IMR-90 (cell line): Measurements from ENCODE around the gene TCF4. TPM values are rescaled to one million over a fixed set of nuclear protein-coding genes. Genes with fewer than 3 reads are reported as not detected.

Experiments
- ATAC-seq: fragments of 200-7000 bp; cut with Tn5 transposase; 2 replicates; pipeline ENCODE4 v1.9.1; 2020; ENCODE audit warnings: low read depth, mild to moderate bottlenecking, moderate library complexity
- BruUV-seq: library from RNA; stranded (reverse); fragments of 400-500 nt; replicated peaks from 2 replicates; lab custom pipeline; 2021; lab: Mats Ljungman, UMichigan
- CTCF ChIA-PET: fragments of 300-600 bp; formaldehyde crosslinking; extraction: SDS; loops from one replicate; lab custom pipeline; 2021; ENCODE audit warnings: antibody characterized with exemption; lab: Yijun Ruan, JAX
- POLR2A ChIA-PET: fragments of 300-600 bp; sonication (Branson Sonifier 250); formaldehyde crosslinking; loops from one replicate; lab custom pipeline; 2022; ENCODE audit warnings: antibody characterized with exemption; ENCODE audit not compliant: unreplicated experiment; lab: Charles Lee
- DNase-seq: peaks from one replicate; pipeline ENCODE4 v3.0.0; 2013
- H2AFZ ChIP-seq: replicated peaks from 2 replicates; pipeline ENCODE3; 2013; ENCODE audit warnings: low read length, mild to moderate bottlenecking; ENCODE audit not compliant: poor library complexity
- H2AK5ac ChIP-seq: 2 replicates; pipeline ENCODE4 v1.6.1; 2013; ENCODE audit warnings: low read depth, low read length, inconsistent platforms
- H2AK9ac ChIP-seq: replicated peaks from 2 replicates; pipeline ENCODE3; 2013; ENCODE audit warnings: mild to moderate bottlenecking, low read depth, low read length, moderate library complexity; ENCODE audit not compliant: poor library complexity
- H2BK120ac ChIP-seq: 2 replicates; pipeline ENCODE4 v1.6.1; 2013; ENCODE audit warnings: low read depth, low read length, inconsistent platforms
- H2BK15ac ChIP-seq: 3 replicates; pipeline ENCODE4 v1.6.1; 2013; ENCODE audit warnings: low read depth, low read length, inconsistent platforms
- H2BK20ac ChIP-seq: 2 replicates; pipeline ENCODE4 v1.6.1; 2013; ENCODE audit warnings: low read depth, mild to moderate bottlenecking, inconsistent platforms, low read length, moderate library complexity
- H2BK5ac ChIP-seq: 2 replicates; pipeline ENCODE4 v1.6.1; 2013; ENCODE audit warnings: mild to moderate bottlenecking, low read depth, low read length, inconsistent platforms; ENCODE audit not compliant: poor library complexity, severe bottlenecking
- H3K14ac ChIP-seq: replicated peaks from 2 replicates; pipeline ENCODE4 v1.6.1; 2013; ENCODE audit warnings: low read depth, low read length, inconsistent platforms
- H3K18ac ChIP-seq: 2 replicates; pipeline ENCODE4 v1.6.1; 2013; ENCODE audit warnings: low read depth, low read length, control low read depth
- H3K23ac ChIP-seq: 2 replicates; pipeline ENCODE4 v1.6.1; 2013; ENCODE audit warnings: low read depth, low read length, inconsistent platforms
- H3K27ac ChIP-seq: 2 replicates; pipeline ENCODE4 v1.5.1; 2013; ENCODE audit warnings: mild to moderate bottlenecking, control low read depth, low read length; ENCODE audit not compliant: insufficient read depth
- H3K27me3 ChIP-seq: 2 replicates; pipeline ENCODE4 v1.6.1; 2013; ENCODE audit warnings: low read length; ENCODE audit not compliant: control insufficient read depth, insufficient read depth
- H3K36me3 ChIP-seq: 2 replicates; pipeline ENCODE4 v1.6.1; 2013; ENCODE audit warnings: low read length, mixed read lengths; ENCODE audit not compliant: control insufficient read depth, insufficient read depth
- H3K4ac ChIP-seq: 2 replicates; pipeline ENCODE4 v1.6.1; 2013; ENCODE audit warnings: low read depth, low read length, inconsistent platforms
- H3K4me1 ChIP-seq: 2 replicates; pipeline ENCODE4 v1.6.1; 2013; ENCODE audit warnings: low read length, mixed read lengths; ENCODE audit not compliant: control insufficient read depth, insufficient read depth
- H3K4me2 ChIP-seq: 2 replicates; pipeline ENCODE4 v1.6.1; 2013; ENCODE audit warnings: low read depth, mild to moderate bottlenecking, control low read depth, low read length, moderate library complexity
- H3K4me3 ChIP-seq: 2 replicates; pipeline ENCODE4 v1.5.1; 2013; ENCODE audit warnings: low read depth, mild to moderate bottlenecking, control low read depth, low read length, moderate library complexity; ENCODE audit not compliant: insufficient read depth
- H3K56ac ChIP-seq: 2 replicates; pipeline ENCODE4 v1.6.1; 2013; ENCODE audit warnings: low read length, inconsistent platforms; ENCODE audit not compliant: insufficient read depth; ENCODE audit errors: extremely low read depth
- H3K79me1 ChIP-seq, 2 experiments: 2 replicates each; pipeline ENCODE4 v1.6.1; 2013; ENCODE audit warnings: low read length in 2 of 2, inconsistent platforms in 1 of 2, low read depth in 1 of 2
- H3K9ac ChIP-seq: 2 replicates; pipeline ENCODE4 v1.6.1; 2013; ENCODE audit warnings: low read depth, low read length, control low read depth
- H3K9me1 ChIP-seq: 2 replicates; pipeline ENCODE4 v1.6.1; 2013; ENCODE audit warnings: low read length, inconsistent platforms; ENCODE audit not compliant: insufficient read depth
- H3K9me3 ChIP-seq: 2 replicates; pipeline ENCODE4 v1.6.1; 2013; ENCODE audit warnings: low read length; ENCODE audit not compliant: control insufficient read depth, insufficient read depth
- H4K20me1 ChIP-seq: 2 replicates; pipeline ENCODE4 v1.6.1; 2013; ENCODE audit warnings: low read length, inconsistent platforms; ENCODE audit not compliant: insufficient read depth
- H4K5ac ChIP-seq: 2 replicates; pipeline ENCODE4 v1.6.1; 2013; ENCODE audit warnings: mild to moderate bottlenecking, low read depth, low read length, control low read depth
- H4K8ac ChIP-seq, 2 experiments: 2 replicates each; pipeline ENCODE4 v1.6.1; 2013; ENCODE audit warnings: low read depth in 2 of 2, low read length in 2 of 2, control low read depth in 1 of 2, inconsistent platforms in 1 of 2
- H4K91ac ChIP-seq: 2 replicates; pipeline ENCODE4 v1.6.1; 2013; ENCODE audit warnings: low read depth, low read length, inconsistent platforms; ENCODE audit not compliant: insufficient read depth
- BHLHE40 ChIP-seq: fragments of 150-350 bp; IDR thresholded peaks from 2 replicates; pipeline ENCODE4 v1.6.1; 2016; ENCODE audit warnings: mild to moderate bottlenecking, low read depth, low read length
- CEBPB ChIP-seq: IDR thresholded peaks from 2 replicates; pipeline ENCODE4 v1.6.1; 2012; ENCODE audit warnings: low read depth, low read length, improper control_type of control experiment
- CTCF ChIP-seq: conservative IDR thresholded peaks from 2 replicates; pipeline ENCODE4 v1.5.1; 2012; ENCODE audit warnings: mild to moderate bottlenecking, low read depth, low read length, improper control_type of control experiment
- MAZ ChIP-seq: IDR thresholded peaks from 2 replicates; pipeline ENCODE4 v1.6.1; 2012; ENCODE audit warnings: low read depth, mild to moderate bottlenecking, low read length, improper control_type of control experiment, moderate library complexity, borderline replicate concordance
- NFE2L2 ChIP-seq: fragments of 150-350 bp; IDR thresholded peaks from 2 replicates; pipeline ENCODE4 v1.6.1; 2016; ENCODE audit warnings: low read depth, mild to moderate bottlenecking, low read length
- RAD21 ChIP-seq: IDR thresholded peaks from 2 replicates; pipeline ENCODE4 v1.6.1; 2012; ENCODE audit warnings: low read length, improper control_type of control experiment
- RCOR1 ChIP-seq: IDR thresholded peaks from 2 replicates; pipeline ENCODE4 v1.6.1; 2012; ENCODE audit warnings: mild to moderate bottlenecking, low read length, improper control_type of control experiment; ENCODE audit not compliant: insufficient replicate concordance
- RFX5 ChIP-seq: IDR thresholded peaks from 2 replicates; pipeline ENCODE4 v1.8.0; 2012; ENCODE audit warnings: low read depth, mild to moderate bottlenecking, low read length, moderate library complexity
- SMC3 ChIP-seq: fragments of 150-350 bp; IDR thresholded peaks from 2 replicates; pipeline ENCODE4 v1.6.1; 2016; ENCODE audit warnings: low read depth, mild to moderate bottlenecking, antibody characterized with exemption, low read length, moderate library complexity
- WGBS, 2 experiments: methylation state at CpG; one replicate each; pipeline versions ENCODE4 v1.1.5 to v1.1.7; 2013; ENCODE audit warnings: missing lambda C conversion rate in 2 of 2; ENCODE audit not compliant: insufficient read length in 1 of 2; ENCODE audit errors: extremely low coverage in 2 of 2; 5-methylcytosine and 5-hydroxymethylcytosine counted together
- dilution Hi-C: fragments of 300-500 bp; cut with HindIII; formaldehyde crosslinking; loops from one replicate; pipeline ENCODE4 v1.14.3; 2018; ENCODE audit warnings: low sequenced_read_pairs; ENCODE audit not compliant: unreplicated experiment
- in situ Hi-C: fragments of 300-500 bp; cut with MboI; formaldehyde crosslinking; loops from 3 replicates; pipeline ENCODE4 v1.14.3; 2019; ENCODE audit warnings: low sequenced_read_pairs, inconsistent platforms, mixed read lengths
- intact Hi-C: fragments of 100-400 bp; cut with micrococcal nuclease; formaldehyde crosslinking; loops from 2 replicates; pipeline ENCODE4 v1.10.0; 2022
- polyA plus RNA-seq, 3 experiments: library from polyadenylated mRNA; depleted of rRNA; stranded (reverse); fragments of >200 nt; gene quantifications; 2 replicates each; pipeline ENCODE4 v1.2.3, GENCODE V29; 2012; ENCODE audit warnings: low replicate concordance in 1 of 3
- total RNA-seq: library from RNA; depleted of rRNA; stranded (reverse); fragments of >200 nt; gene quantifications from 2 replicates; pipeline ENCODE4 v1.2.3, GENCODE V29; 2012
- TF ChIP-seq, protein P1 (sequence below): fragments of 150-350 bp; IDR thresholded peaks from 2 replicates; pipeline ENCODE4 v1.6.1; 2016; ENCODE audit warnings: low read depth, mild to moderate bottlenecking, low read length, moderate library complexity, borderline replicate concordance

The TCF4 gene
- total and polyA plus RNA-seq, 2 of the 4 experiments (the other 2 are of a cell fraction) = 30.0 to 87.1 TPM

GRCh38 chr18:55439056-55439455 lies 148.9 kb downstream of the TCF4 start:
- Histone ChIP-seq H2BK15ac (no peak overlapping the region), H3K18ac (no peak overlapping the region), H3K56ac (no peak overlapping the region), H3K4me1 (peaks cover 4% of the 10 kb centered on the region; the same call in 1 of the 2 replicates), H2BK120ac (no peak overlapping the region), H2BK20ac (no peak overlapping the region), H3K27me3 (no peaks in the 10 kb centered on the region), H3K4me3 (no peak overlapping the region), H4K8ac (no peak overlapping the region), H2AFZ (no peak overlapping the region), H4K91ac (no peak overlapping the region), H2AK9ac (no peak overlapping the region), H3K9ac (no peak overlapping the region), H3K14ac (no peak overlapping the region), H4K20me1 (peaks cover 9% of the 10 kb centered on the region; the same call in 1 of the 2 replicates), H4K5ac (no peak overlapping the region; the same call in 1 of the 2 replicates), H3K79me1 (peaks cover 36 to 70% of the 10 kb centered on the region in 2 experiments), H3K9me3 (no peaks in the 10 kb centered on the region), H3K27ac (no peak overlapping the region), H2AK5ac (no peak overlapping the region), H3K9me1 (peaks cover 9% of the 10 kb centered on the region), H3K23ac (no peak overlapping the region), H2BK5ac (no peak overlapping the region), H3K4ac (no peak overlapping the region), H3K4me2 (no peak overlapping the region), H3K36me3 (no peaks in the 10 kb centered on the region; the same call in 1 of the 2 replicates)
- dilution Hi-C loops = no loop called here
- ATAC-seq (no peak), DNase-seq (no peak)
- no TSS peak for BruUV-seq
- intact Hi-C loops = no loop called here
- TF ChIP-seq CTCF (no peak), RFX5 (no peak), SMC3 (no peak), CEBPB (no peak), RCOR1 (no peak), BHLHE40 (no peak), MAZ (no peak), RAD21 (no peak), NFE2L2 (no peak)
- TF ChIP-seq, protein P1, sequence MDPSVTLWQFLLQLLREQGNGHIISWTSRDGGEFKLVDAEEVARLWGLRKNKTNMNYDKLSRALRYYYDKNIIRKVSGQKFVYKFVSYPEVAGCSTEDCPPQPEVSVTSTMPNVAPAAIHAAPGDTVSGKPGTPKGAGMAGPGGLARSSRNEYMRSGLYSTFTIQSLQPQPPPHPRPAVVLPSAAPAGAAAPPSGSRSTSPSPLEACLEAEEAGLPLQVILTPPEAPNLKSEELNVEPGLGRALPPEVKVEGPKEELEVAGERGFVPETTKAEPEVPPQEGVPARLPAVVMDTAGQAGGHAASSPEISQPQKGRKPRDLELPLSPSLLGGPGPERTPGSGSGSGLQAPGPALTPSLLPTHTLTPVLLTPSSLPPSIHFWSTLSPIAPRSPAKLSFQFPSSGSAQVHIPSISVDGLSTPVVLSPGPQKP = no peak
- WGBS, 2 experiments = 80% methylated on average over 1 of the region's 3 CpGs; no CpG with 5 or more reads in 1 of the 2 experiments
- in situ Hi-C loops = no loop called here
- ChIA-PET CTCF (no interaction called here), POLR2A (no interaction called here)
